Upper lobe of left lung (tissue), 4 donors: ENCODE results near the gene CUL9.

Source experiments
- POLR2A ChIP-seq, 4 donors: fragments of 450-650 bp; IDR thresholded peaks; one replicate each; pipeline ENCODE4 v1.5.1; 2016 to 2017; ENCODE audit warnings: antibody characterized with exemption in 4 of 4, mild to moderate bottlenecking in 2 of 4
- POLR2AphosphoS5 ChIP-seq, 2 donors: sonication (generic); formaldehyde crosslinking; IDR thresholded peaks; one replicate each; pipeline ENCODE4 v1.5.1; 2017; ENCODE audit warnings: antibody characterized with exemption in 2 of 2

GRCh38 chr6:43193929-43194328 is 11.9 kb downstream of the CUL9 start:
- TF ChIP-seq POLR2A (IDR thresholded peaks at IDR 0.05): no peak
- TF ChIP-seq POLR2AphosphoS5 (IDR thresholded peaks at IDR 0.05): no peak
